HG03135 (cell line): Measurements from ENCODE around the gene PARVG.

Source experiments
- ATAC-seq: cut with Tn5 transposase; IDR thresholded peaks from one replicate; pipeline ENCODE4 v1.9.1; 2021; ENCODE audit warnings: mild to moderate bottlenecking, moderate library complexity; ENCODE audit not compliant: unreplicated experiment

Gene PARVG

DNA sequence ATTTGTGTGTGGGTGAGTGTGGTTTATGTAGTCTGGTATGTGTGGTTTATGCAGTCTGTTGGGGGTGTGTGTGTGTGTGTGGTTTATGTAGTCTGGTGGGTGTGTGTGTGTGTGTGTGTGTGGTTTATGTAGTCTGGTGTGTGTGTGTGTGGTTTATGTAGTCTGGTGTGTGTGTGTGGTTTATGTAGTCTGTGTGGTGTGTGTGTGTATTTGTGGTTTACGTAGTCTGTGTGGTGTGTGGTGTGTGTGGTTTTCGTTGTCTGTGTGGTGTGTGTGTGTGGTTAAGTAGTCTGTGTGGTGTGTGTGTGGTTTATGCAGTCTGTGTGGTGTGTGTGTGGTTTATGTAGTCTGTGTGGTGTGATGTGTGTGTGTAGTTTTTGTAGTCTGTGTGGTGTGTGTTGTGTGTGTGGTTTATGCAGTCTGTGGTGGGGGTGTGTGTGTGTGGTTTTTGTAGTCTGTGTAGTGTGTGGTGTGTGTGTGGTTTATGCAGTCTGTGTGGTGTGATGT, 26.2 kb upstream of the PARVG start:
- no peak for ATAC-seq

- no peak for ATAC-seq
Measured at GRCh38 chr22:44155115-44155514, 25.6 kb upstream of the PARVG start.

GRCh38 chr22:44157916-44158618, 22.7 kb upstream of the PARVG start:
- ATAC-seq = no peak

DNA sequence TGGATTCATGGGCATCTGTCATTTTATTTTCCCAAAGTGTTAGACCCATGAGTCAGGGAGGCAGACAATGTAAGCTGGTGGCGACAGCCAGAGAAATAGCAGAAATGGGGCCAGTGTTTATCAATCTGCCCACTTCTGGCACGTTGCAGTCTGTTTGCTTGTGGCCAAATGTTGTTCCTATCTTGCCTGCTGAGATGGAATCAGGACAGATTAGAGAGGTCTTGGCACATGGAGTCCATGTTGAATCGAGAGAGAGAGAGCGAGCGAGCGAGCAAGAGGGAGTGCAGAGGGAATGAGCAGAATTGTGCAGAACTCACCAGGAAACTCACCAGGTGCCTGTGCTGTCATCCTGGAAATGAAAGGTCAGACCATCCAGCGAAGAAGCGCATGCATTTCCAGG, 21.9 kb upstream of the PARVG start:
- no peak for ATAC-seq

DNA sequence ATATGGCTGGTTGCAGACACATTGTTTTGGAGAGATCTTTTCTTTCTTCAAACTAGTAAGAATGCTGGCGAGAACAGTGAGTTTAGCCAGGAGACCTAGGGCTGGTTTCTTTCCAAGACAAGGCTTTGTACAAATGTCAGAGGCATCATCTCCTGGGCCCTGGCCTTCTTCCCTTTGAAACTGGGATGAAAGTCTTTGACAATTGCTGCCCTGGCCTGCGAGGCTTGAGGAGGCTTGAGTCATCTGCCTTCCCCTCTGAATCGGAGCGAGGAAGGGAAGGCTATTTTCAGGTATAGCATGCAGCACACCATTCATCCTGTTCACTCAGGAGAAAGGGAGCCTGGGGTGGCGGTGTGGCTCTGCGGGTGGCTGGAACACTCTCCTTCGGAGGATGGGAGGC, 21.5 kb upstream of the PARVG start:
- no peak for ATAC-seq

GRCh38 chr22:44159811-44160210, 20.9 kb upstream of the PARVG start:
- no peak for ATAC-seq

DNA sequence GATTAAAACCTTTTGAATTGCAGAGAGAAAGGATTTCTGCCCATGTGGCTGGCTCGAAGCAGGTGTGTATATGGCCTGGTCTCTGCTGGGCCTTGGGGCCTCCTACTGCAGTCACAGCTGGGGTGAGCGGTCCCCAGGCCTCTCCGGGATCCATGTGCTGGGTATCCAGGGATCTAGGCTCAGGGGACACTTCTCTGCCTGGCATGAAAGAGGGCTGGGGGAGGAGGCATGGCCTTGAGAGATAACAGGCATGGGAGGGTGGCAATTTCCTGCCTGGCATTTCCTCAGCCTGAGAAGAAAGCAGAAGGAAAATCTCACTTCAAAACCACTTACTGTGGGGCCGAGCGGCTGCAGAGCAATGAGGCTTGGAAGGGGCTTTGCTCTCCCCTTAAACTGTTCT, 20.3 kb upstream of the PARVG start:
- ATAC-seq = no peak

DNA sequence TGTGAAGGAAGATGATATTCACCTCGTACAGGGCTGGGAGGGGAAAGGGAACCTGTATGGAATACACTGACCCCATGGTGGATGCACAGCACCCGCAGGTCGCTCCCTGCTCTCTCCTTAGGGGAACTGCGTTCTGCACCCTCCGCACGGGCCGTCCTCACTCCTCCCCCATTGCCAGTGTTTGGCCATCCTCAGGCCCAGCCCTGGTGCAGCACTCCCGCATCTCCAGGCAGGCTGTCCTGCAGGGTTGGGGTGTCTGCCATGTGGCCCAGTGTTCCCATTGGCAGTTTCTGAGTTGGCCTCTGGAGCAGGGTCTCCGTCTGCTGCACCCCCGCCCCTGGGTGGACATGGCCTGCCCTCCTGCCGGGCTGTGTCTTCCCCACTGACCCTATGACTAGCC, 19.1 kb upstream of the PARVG start:
- no peak for ATAC-seq

- no peak for ATAC-seq
Measured at GRCh38 chr22:44162960-44163359, 17.8 kb upstream of the PARVG start.

DNA sequence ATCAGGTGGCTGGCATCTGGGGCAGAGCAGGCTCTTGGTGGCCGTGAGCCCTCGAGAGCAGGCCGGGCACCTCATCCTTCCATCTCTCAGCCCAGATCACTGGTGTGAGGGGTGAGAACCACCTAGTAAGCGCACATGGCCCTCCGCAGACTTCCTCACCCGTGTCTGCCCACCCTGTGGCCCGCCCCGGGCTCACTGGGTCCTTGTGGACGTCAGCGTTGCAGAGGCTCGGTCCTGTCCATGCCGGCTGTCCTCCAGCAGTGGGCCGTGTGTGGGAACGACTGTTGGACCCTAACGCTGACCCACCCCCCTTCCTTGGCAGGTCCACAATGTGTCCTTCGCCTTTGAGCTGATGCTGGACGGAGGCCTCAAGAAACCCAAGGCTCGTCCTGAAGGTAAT, 17.2 kb upstream of the PARVG start:
- ATAC-seq = no peak

GRCh38 chr22:44164031-44164430, 16.7 kb upstream of the PARVG start:
- ATAC-seq = no peak

GRCh38 chr22:44165286-44165874, 15.3 kb upstream of the PARVG start:
- no peak for ATAC-seq

DNA sequence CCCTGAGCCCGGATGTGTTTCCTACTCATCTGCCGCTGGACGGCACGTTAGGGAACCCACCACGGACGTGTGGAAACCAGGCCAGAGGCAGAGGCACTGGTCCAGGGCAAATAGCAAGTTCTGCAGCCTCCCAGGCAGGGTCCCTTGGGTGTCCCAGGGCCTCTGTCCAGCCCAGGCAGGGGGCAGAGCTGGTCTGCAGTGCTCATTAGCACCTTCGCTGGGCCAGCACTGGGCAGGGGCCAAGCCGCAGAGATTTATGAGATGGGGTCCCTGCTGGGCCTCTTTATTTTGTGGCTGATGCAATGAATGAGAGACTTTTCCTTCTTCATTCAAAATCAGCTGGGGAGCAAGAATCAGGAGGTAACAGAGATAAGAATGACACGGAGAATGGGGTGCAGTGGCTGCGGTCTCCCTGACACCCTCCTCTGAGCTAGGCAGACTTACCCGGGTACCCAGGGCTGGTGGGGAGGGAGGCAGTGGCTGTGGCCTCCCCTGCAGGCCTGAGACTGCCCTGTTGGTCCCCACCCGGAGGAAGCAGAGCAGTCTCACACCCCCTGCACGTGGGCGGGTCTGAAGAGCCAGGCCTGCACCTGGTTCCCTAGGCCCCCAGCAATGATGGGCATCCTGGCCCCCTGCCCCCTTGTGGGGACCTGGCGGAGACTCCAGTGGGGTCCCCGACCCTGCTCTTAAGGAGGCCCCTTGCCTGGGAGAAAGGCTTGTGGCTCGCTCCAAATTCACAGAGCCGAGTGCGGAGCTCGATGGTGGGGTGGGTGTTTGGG, 14.0 kb upstream of the PARVG start:
- no peak for ATAC-seq

DNA sequence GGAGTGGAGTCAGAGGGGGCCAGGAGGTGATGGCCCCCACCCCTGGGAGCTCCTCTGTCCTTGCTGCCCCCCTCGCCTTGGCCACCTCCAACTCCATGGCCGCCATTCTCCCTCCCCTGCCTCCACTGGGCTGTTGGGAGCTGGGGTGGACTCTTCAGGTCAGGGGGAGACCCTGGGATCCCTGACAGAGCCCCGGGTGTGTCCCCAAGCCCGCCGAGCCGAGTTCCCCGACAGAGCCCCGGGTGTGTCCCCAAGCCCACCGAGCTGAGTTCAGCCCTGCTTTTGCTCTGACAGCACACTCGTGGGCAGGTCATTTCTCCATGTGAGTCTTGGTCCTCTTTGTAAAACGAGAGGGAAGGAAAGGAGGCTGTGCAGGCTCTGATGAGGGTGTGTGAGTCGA, 13.2 kb upstream of the PARVG start:
- ATAC-seq = no peak

DNA sequence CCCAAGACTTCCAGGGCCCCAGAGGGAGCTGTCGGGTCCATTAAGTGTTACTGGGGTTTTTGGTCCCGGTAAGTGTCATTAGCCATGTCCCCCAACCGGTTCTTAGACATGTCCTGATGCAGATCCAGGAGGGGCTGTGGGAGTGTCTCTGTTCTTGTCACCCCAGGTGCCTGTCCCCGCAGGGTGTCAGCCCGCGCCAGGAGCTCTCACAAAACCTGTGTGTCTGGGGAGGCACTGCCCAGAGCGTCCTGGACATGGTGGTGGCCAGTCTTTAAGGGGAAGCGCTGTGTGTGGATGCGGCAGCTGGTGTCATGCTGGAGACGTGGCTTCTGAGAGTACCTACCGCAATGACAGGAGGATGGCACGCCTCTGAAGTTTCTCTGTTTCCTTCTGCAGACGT, 12.5 kb upstream of the PARVG start:
- no peak for ATAC-seq

- ATAC-seq = no peak
Measured at GRCh38 chr22:44170470-44170869, 10.3 kb upstream of the PARVG start.

DNA sequence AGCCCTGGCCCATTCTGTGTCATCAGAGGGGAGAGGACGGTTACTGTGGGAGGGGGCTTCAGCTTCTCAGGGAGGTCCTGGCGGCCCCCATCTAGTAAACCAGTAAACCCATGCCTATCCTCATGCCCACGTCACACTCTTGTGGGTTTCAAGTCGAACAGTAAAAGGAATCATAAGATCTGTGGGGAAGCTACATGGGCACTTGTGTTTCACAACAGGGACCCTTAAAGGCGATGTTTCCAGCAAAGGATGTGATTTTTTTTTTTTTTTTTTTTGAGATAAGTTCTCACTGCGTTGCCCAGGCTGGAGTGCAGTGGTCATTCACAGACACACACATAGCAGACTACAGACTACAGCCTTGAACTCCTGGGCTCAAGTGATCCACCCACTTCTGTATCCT, 9.2 kb upstream of the PARVG start:
- ATAC-seq = no peak

DNA sequence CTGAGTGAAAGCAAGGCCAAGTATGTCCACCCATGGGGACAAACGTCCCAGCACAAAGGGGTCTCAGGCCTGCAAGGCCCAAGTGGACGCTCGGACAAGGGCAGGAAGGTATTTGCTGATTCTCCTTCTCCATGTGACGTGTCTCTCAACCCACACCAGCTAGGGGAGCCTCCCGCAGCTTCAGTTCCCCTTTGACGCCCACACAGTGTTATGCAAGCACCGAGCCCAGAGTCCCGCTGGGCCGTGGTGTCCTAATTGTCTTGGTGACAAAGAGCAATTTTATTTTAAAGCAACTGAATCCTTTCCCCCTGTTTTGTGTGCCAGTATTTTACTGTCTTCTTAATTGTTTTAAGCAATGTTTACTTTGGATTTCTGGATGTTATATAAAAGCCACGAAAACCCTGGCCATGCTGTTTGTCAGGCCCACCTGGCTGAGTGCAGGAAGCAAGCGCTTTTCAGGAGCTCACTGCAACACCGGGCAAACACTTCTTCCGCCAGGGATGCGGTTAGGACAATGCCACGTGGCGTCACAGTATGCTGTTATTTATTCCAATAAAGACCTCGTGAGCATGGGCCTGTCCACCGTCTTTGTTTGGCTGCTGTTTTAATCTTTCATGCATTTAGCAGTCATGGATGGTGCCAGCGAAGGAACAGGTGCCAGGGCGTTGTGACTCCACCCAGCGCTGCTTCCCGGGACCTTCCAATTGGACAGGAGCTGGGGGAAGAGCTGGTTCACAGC, 8.2 kb upstream of the PARVG start:
- peak; percentile 67 for ATAC-seq

DNA sequence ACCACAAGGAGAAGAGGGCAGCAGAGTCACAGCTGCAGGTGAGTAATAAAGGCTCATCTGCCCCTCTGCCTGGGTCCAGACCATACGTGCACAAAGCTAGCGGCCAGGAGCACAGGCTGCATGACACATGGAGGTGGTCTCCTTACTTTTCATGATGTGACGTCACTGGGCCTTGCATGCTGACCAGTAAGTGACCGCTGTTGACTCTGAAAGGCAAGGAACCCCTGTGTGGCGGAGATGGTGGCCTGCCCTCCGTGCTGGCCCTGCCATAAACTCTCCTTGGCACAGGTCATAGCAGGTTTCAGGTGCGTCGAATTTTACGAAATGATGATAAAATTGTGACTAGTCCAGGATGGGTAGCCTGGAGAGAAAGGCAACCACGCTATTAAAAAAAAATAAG, 7.6 kb upstream of the PARVG start:
- no peak for ATAC-seq

GRCh38 chr22:44175676-44176075, 5.0 kb upstream of the PARVG start:
- ATAC-seq = no peak
